GM10266 (cell line): ENCODE results near the gene FOSL1.

ENCODE experiments used
- DNase-seq: peaks from one replicate; pipeline ENCODE4 v3.0.0; 2012; ENCODE audit errors: extremely low spot score
- TF ChIP-seq, protein P1 (sequence below): IDR thresholded peaks from 2 replicates; pipeline ENCODE4 v1.5.1; 2012; ENCODE audit warnings: mild to moderate bottlenecking, low read depth; ENCODE audit not compliant: control insufficient read depth, insufficient read depth; ENCODE audit errors: missing control alignments

FOSL1 gene

GRCh38 chr11:65873318-65874156 is 26.7 kb downstream of the FOSL1 start:
- TF ChIP-seq, protein P1, sequence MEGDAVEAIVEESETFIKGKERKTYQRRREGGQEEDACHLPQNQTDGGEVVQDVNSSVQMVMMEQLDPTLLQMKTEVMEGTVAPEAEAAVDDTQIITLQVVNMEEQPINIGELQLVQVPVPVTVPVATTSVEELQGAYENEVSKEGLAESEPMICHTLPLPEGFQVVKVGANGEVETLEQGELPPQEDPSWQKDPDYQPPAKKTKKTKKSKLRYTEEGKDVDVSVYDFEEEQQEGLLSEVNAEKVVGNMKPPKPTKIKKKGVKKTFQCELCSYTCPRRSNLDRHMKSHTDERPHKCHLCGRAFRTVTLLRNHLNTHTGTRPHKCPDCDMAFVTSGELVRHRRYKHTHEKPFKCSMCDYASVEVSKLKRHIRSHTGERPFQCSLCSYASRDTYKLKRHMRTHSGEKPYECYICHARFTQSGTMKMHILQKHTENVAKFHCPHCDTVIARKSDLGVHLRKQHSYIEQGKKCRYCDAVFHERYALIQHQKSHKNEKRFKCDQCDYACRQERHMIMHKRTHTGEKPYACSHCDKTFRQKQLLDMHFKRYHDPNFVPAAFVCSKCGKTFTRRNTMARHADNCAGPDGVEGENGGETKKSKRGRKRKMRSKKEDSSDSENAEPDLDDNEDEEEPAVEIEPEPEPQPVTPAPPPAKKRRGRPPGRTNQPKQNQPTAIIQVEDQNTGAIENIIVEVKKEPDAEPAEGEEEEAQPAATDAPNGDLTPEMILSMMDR: no peak
- peak; percentile 97 for DNase-seq

- TF ChIP-seq, protein P1: no peak
- DNase-seq: no peak
Observed at GRCh38 chr11:65872586-65873317, 27.4 kb downstream of the FOSL1 start, which contains the start of gene EFEMP2. Gene EFEMP2 (minus strand): TSS chr11:65872800. CDS start chr11:65872354, 446 bp downstream.

DNA sequence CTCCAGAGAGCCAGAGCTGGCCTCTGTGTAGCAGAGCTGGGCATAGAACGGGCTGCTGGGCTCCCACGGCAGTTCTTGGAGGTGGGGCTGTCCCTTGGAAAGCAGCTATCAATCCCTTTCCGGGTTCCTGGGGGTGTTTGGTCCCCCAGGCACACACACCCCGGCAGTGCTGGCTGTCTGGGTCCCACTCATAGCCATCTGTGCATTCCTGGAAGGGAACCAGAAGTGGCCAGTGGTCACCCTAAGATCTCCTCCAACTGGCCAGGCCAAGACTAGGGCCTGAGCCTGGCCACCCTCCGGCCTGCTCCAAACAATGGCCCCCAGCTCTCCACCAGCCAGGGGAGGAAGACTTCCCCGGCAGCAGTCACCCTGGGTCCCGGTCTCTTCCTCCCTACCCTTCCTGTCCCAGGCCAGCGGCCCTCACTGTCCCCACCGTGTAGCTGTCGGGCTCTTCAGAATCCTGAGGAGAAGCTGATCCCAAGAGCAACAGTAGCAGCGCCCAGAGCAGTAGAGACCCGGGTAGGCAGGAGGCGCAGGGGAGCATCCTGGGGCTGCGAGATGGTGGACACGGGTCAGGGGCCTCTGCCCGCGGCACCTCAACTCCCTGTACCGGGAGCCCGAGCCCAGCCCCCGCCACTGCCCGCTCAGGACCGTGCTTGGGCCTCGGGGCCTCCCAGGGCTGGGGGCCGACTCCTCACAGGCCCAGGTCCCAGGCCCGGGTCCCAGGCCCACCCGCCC is 28.2 kb downstream of the FOSL1 start:
- DNase-seq: no peak
- TF ChIP-seq, protein P1: no peak

DNA sequence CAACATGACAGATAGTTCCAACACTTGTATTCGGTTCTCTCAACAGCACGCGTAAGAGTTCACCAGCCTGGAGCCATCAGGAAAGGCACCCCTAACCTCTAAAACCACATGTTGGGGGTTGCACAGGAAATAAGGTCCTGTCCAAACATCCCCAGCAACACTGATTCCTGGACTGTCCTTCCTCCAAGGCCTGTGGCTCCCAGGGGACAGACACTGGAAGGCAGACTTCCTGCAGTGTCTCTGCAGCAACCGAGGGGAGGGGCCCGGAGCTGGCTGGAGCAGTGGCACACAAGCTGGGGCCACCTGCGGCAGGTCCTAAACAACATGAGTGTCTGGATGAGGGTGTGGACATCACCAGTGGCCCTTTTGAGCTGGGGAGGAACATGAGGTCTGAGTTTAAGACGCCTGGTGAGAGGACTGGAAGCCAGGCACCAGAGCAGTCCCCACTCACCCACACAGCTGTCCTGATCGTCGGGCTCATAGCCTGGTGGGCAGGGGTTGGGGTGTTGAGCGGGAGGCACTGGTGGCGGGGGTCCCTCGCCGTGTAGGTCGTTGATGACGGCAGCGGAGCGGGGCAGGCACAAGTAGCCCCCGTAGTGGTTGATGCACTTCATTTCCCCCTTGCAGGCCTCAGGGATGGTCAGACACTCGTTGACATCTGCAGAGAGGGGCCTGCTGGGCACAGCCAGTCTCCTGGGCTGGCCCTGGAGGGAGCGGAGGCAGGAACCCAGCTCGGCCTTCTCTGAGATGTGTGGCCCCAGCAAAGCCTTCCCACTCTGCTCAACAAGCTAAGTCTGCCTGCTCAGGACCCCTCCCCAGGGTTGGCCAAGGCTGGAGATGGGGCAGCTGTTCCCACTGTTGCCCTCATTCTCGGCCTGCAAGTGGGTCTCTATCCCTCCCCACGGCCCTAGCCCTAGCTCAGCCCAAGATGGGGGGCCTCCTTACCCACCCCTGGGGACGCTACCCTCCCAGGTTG is 29.2 kb downstream of the FOSL1 start:
- DNase-seq: no peak
- TF ChIP-seq, protein P1: no peak

- DNase-seq: no peak
- TF ChIP-seq, protein P1: no peak
Observed at GRCh38 chr11:65870307-65870658, 29.9 kb downstream of the FOSL1 start.

DNA sequence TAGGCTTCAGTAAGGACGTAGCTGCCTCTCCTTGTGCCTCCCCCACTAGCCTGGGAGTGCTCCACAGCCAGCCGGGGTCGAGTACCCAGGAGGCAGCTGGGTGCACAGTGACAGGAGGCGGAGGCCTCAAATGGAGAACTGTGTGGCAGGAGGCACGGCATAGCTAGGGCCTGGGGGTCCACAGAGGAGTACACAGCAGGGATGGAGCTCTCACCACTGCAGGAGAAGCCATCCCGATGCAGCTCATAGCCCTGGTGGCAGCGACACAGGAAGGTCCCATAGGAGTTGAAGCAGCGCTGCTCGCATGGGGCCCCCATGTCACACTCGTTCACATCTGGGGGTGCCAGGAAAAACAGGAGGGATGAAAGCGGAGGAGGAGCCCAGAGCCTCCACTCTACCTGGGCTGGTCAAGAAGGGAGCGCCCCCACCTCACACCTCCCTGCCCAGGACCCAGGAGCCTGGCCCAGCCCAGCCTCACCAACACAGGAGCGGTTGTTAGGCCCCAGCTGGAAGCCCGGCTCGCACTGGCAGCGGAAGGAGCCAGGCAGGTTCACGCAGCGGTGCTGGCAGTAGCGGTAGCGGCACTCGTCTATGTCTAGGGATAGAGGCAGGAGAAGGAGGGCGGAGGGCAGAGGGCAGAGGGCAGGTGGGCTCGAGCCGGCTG is 30.4 kb downstream of the FOSL1 start:
- TF ChIP-seq, protein P1: no peak
- DNase-seq: no peak
